ENCODE results near the gene CHRM4.
A peak's percentile ranks its signal among the peaks of the same experiment; 100 is the strongest.

The CHRM4 gene

DNA sequence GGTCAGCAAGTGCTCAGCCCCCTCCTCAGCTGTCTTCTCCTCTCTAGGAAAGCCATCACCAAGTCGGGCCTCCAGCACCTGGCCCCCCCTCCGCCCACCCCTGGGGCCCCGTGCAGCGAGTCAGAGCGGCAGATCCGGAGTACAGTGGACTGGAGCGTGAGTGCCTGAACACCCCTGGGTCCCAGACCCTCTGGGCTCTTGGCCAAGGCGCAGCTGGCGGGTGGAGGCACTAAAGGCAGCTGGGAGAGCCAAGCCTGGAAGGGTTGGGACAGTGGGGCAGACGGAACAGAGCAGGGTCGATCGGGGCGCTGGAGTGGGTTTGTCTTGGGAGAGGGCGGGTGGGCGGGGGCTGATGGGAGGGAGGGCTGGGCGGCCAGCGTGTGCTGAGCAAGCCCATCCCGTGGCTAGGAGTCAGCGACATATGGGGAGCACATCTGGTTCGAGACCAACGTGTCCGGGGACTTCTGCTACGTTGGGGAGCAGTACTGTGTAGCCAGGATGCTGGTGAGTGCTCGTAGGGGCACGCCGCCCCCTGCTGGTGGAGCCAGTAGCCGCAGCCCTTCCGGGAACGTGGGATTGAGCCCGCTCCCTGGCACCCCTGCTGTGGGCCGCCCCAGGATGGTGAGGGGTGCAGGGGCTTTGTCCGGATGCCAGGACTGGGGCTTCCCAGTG, 24.2 kb downstream of the CHRM4 start:
- DNase-seq: peak; percentile 67 to 81

- no peak for DNase-seq
Observed at GRCh38 chr11:46366661-46367161, 24.9 kb downstream of the CHRM4 start.

DNA sequence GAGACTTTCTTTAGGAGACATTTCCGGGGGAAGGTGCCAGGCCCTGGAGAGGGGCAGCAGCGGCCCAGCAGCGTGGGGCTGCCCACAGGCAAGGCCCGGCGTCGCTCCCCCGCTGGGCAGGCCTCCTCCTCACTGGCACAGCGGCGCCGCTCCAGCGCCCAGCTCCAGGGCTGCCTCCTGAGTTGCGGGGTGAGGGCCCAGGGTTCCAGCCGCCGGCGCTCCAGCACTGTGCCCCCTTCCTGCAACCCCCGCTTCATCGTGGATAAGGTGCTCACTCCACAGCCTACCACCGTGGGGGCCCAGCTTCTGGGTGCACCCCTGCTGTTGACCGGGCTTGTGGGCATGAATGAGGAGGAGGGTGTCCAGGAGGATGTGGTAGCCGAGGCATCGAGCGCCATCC, 25.3 kb downstream of the CHRM4 start:
- DNase-seq: no peak

DNA sequence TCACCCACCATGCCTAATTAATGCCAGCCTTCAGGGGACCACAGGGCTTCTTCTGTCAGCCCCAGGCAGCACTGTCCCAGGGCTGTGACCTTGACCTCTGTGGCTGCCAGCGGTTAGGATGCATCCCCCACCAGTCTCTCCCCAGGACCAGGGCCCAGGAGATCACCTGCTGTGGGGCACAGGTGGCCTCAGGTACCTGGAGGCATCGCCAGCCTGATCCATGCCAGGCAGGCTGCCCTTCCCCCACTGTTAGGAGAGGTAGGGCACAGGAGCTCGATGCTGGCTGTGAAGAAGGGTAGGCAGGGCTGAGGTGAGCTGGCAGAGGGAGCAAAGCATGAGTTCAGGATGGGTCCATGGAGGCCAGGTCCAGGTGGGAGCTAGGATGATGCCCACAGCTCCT, 26.8 kb downstream of the CHRM4 start:
- DNase-seq: no peak

- no peak for DNase-seq
Observed at GRCh38 chr11:46364056-46364455, 27.5 kb downstream of the CHRM4 start.

GRCh38 chr11:46363455-46364005, 28.0 kb downstream of the CHRM4 start:
- DNase-seq: no peak

DNA sequence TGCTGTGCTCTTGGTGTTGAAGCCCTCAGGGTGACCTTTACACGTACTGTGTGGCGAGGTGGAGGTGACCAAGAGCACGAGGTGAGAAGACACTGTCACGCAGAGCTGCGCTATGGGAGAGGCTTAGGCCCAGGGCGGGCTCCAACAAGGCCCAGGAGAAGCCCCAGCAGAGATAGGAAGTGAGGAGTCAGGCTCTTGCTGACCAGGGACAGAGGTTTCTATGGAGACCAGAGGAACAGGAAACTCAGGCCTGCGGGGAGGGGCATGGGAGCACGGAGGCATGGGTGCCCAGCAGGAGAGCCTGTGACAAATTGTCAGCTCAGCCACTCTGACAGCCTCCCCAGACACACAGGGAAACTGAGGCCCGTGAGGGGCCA, 28.6 kb downstream of the CHRM4 start:
- peak in 1 of 2 donors; percentile 43 for DNase-seq

GRCh38 chr11:46362156-46363030, 29.2 kb downstream of the CHRM4 start:
- DNase-seq: no peak

DNA sequence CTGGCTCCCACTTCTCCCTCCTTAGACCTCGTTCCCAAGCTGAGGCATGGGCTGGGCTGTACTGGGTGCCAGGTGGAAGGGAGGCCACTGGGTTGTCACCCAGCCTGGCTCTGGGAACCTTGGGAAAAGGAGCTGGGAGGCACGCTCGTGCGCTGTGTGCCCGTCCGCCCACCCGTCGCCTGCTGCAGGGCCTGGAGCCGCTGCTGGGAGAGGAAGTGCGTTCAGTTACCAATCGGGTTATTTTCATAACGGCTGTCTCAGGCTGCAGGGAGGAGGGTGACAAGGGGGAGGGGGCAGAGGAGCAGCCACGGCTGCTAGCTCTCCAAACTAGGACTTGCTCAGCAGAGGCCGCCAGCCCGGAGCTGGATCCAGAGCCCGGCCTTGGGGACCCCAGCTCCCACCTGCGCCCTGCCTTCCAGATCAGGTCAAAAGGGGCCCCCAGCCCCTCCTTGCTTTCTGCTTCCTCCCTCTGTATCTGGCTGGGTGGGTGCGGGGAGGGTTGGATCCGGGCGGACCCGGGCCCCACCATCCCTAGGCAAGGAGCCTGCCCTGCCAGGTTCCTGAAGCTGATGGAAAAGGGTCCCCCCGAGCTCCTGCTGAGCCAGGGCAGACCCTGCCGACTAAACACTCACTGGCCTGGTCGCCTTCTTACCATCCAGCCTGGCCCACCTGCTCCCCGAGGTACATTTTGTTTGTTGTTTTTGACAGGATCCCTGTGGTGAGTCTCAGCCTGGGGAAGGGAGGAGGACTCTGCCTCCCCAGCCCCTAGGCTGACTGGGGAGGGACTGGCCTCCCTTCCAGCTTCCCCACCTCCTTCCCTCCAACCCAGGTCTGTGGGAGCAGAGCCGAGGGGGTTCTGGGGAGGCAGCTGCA, 30.1 kb downstream of the CHRM4 start:
- peak; percentile 59 to 63 for DNase-seq

- DNase-seq: no peak
Observed at GRCh38 chr11:46360878-46361277, 30.7 kb downstream of the CHRM4 start.

- DNase-seq: no peak
Observed at GRCh38 chr11:46359953-46360352, 31.6 kb downstream of the CHRM4 start.

- no peak for DNase-seq
Observed at GRCh38 chr11:46357483-46357936, 34.1 kb downstream of the CHRM4 start.

GRCh38 chr11:46356924-46357482, 34.6 kb downstream of the CHRM4 start:
- no peak for DNase-seq

DNA sequence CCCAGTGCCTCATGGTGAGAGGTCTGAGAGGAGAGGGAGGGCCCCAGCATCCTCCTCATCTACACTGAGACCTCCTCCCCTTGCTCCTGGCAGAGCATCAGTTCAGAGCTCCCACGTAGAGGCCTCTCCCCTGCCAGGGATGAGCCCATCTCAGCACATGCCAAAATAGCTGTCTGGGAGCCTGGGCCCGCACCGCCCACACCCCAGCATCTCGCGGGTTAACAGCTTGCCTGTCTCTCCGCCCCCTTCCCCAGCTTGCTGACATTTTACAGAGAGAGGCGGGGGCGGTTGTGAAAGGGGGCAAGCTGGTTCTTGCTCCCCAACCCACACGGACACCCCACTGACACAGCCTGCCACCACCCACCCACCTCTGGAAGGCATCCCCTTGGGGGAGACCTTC, 37.9 kb downstream of the CHRM4 start:
- no peak for DNase-seq

DNA sequence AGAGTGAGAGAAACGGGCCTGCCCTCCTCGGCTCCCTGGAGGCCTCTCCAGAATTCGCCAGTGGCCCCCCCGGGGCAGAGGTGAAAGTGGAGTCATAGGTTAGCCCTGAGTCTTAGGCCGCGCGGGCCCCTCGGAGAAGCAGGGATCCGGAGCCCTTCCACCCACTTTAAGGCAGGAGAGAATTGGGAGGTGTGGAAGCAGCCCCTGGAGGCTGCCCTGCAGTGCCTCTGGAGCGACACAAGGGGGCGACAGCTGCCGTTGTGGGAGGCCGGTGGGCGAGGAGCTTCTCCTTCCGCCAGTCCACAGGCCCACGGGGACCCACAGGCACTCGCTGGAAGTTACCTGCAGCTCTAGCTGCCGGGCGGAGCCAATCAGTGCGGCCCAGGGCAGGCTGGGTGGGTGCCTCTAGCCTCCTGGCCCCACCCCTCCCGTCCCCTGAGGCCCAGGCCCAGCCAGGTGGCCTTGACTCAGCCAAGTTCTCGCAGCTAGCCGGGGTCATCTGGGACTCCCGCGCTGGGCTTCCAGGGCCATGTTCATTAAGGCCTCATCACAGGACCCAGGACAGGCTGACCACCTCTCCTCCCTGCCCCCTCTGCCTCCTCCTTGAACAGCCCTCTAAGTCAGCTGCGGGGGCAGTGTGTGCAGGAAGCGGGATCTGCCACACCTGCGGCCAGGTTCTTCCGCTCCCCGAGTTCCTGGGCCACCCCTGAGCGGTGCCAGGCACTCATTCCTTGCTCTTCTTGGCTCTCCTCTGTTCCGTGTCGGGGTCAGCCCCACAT, 39.3 kb downstream of the CHRM4 start:
- DNase-seq: peak; percentile 76 to 89

- no peak for DNase-seq
Observed at GRCh38 chr11:46351606-46352005, 40.0 kb downstream of the CHRM4 start.

DNA sequence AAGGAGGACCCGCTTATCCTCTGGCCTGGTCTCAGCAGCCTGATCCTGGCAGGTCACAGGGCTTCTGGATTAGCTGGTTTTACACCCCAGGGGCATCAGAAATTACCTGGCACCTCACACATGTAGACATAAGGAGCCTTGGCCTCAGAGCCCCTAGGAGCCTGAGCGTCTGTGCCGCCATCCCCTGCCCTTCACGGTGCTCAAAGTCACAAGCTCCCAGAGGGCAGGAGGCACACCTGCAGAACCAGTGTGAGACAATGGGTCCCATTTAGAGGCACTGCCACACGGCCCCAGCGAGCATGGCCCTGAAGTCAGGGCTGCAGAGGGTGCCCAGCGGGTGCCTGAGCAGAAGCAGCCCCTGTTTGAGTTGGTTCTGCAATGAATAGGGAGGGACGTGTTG, 40.4 kb downstream of the CHRM4 start:
- no peak for DNase-seq

DNA sequence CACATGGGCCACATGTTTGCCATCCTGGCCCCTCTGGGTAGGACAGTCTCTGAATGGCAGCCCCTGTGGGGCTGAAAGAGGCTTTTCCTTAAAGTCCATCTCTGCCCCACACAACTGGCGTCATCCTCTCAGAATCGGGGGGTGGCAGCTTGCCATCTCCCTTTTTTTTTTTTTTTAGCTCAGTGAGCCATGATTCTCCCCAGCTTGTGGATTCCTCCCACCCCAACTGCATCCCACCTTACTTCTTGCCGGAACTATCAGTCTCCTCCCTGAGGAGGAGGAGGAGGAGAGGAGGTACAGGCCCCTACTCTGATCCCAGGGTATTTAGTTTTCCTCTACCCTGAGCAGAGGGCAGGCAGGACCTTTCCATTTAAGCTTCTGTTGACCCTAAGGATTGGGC, 40.9 kb downstream of the CHRM4 start:
- DNase-seq: no peak

GRCh38 chr11:46348566-46349401, 42.8 kb downstream of the CHRM4 start:
- DNase-seq: peak; percentile 31 to 72

DNA sequence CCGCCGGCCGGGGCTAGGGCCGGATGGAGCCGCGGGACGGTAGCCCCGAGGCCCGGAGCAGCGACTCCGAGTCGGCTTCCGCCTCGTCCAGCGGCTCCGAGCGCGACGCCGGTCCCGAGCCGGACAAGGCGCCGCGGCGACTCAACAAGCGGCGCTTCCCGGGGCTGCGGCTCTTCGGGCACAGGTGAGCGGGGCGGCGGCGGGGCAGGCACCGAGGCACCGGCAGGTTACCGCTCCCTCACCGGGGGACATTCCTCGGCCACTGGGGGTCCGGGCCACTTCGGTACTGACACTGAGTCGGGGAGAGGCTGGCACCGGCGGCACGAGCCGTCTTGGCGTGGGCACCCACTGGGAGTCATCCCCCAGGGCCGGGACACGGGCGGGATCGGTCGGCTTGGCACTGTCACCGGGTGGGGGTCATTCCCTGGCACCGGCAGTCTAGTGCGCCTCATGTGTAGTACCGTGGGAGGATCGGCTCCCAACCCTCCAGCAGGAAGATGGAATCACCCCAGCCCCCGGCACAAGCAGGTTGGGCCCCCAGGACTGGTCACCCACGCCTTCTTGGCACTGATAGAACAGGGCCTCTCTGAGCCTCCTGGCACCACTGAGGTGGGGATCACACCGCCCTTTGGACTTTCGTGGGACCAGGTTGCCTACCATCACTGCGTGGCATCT, 43.8 kb downstream of the CHRM4 start:
- DNase-seq: no peak
